ENCODE data around the gene CALR3. TPM values are rescaled to one million over a fixed set of nuclear protein-coding genes. Genes with fewer than 3 reads are reported as not detected.

Gene CALR3, protein sequence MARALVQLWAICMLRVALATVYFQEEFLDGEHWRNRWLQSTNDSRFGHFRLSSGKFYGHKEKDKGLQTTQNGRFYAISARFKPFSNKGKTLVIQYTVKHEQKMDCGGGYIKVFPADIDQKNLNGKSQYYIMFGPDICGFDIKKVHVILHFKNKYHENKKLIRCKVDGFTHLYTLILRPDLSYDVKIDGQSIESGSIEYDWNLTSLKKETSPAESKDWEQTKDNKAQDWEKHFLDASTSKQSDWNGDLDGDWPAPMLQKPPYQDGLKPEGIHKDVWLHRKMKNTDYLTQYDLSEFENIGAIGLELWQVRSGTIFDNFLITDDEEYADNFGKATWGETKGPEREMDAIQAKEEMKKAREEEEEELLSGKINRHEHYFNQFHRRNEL
- total RNA-seq (2021; ENCODE audit: unreplicated experiment) (not detected), Bru-seq, nascent RNA (not detected), BruChase-seq, experiment 1, labeled RNA remaining after a 2-hour chase (percentile 15 among the genes with signal in this experiment), BruChase-seq, experiment 2, labeled RNA remaining after a 6-hour chase (not detected)
- not detected for polyA plus RNA-seq (2012; ENCODE audit: insufficient read length)
- long read RNA-seq, result 0 reads

DNA sequence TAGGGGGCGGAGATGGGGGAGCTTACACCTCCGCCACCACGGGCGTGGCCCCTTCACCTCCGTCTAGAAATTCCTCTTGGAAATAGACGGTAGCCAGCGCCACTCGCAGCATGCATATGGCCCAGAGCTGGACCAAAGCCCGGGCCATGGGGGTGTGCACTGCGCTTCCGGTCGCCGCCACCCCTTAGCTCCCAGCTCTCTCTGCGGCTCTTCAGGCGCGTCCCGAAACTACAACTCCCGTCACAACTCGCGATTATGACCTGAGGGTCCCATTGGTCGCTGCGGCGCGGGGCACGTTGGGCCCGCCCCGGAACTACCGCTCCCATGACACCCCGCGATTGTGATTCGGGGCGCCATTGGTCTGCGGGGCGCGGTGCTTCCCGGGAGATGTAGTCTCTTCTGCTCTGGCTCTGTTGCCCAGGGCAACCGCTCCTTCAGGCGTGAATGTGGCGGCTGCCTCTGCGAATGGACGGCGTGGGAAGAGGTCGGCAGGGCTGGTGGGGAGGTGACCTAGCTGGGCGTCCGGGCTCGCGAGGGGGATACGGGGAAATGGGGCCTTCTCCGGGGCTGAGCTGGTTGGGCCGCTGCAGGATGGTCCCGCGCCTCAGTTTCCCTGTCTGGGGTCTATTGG, at the start of gene CALR3, which contains the start of gene C19orf44:
CALR3 (minus strand) TSS at position 186 of the 631 bp plus-strand sequence; CDS start at position 148, 38 bp downstream.
C19orf44 (plus strand) TSS at position 413 of the 631 bp plus-strand sequence. CDS start 4,399 bp downstream, outside the sequence.
- intact Hi-C loops (cut with micrococcal nuclease; ENCODE audit: unreplicated experiment) (no loop called here), in situ Hi-C loops (cut with HindIII; ENCODE audit: low pct_unique_long_range_greater_than_20kb, low sequenced_read_pairs) (no loop called here)
- ChIA-PET POLR2A (interaction anchor here (0.6 kb wide), 1 partner anchor 317 kb away, joined by 3 read pairs; no protein-coding TSS in a partner anchor), CTCF (interaction anchor here (1.2 kb wide), 1 partner anchor 310 kb away, joined by 3 read pairs; no protein-coding TSS in a partner anchor)
- H3K27me3 ChIP-seq (ENCODE audit: control insufficient read depth, insufficient read depth, low read length), result no peaks in the 10 kb centered on the region
- peak within 1 kb of the TSS; percentile 85 for H3K27ac ChIP-seq (ENCODE audit: low read length)
- no TSS peak for BruUV-seq (replicated peaks)
- DNase-seq (ENCODE audit: low read depth, low spot score), result peak; percentile 89
- peak within 1 kb of the TSS; percentile 78 to 80 for H3K4me3 ChIP-seq (ENCODE audit: low read depth in 2 of 2, low read length in 2 of 2)
- no peaks in the 10 kb centered on the region for H3K9me3 ChIP-seq (ENCODE audit: control insufficient read depth, insufficient read depth, low read depth, low read length)
- TF ChIP-seq TCF7L2 (IDR thresholded peaks at IDR 0.05; ENCODE audit: low read depth, low read length) (no peak), SIN3A (IDR thresholded peaks at IDR 0.05; ENCODE audit: borderline replicate concordance, insufficient read depth, low read depth, low read length) (0 out of 2 replicates have a peak, but pooled peaks have one; percentile 41), POLR2AphosphoS5 (IDR thresholded peaks at IDR 0.05; ENCODE audit: low read depth, low read length) (peak; percentile 74)
- TF ChIP-seq, protein P1, sequence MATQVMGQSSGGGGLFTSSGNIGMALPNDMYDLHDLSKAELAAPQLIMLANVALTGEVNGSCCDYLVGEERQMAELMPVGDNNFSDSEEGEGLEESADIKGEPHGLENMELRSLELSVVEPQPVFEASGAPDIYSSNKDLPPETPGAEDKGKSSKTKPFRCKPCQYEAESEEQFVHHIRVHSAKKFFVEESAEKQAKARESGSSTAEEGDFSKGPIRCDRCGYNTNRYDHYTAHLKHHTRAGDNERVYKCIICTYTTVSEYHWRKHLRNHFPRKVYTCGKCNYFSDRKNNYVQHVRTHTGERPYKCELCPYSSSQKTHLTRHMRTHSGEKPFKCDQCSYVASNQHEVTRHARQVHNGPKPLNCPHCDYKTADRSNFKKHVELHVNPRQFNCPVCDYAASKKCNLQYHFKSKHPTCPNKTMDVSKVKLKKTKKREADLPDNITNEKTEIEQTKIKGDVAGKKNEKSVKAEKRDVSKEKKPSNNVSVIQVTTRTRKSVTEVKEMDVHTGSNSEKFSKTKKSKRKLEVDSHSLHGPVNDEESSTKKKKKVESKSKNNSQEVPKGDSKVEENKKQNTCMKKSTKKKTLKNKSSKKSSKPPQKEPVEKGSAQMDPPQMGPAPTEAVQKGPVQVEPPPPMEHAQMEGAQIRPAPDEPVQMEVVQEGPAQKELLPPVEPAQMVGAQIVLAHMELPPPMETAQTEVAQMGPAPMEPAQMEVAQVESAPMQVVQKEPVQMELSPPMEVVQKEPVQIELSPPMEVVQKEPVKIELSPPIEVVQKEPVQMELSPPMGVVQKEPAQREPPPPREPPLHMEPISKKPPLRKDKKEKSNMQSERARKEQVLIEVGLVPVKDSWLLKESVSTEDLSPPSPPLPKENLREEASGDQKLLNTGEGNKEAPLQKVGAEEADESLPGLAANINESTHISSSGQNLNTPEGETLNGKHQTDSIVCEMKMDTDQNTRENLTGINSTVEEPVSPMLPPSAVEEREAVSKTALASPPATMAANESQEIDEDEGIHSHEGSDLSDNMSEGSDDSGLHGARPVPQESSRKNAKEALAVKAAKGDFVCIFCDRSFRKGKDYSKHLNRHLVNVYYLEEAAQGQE (IDR thresholded peaks at IDR 0.05; ENCODE audit: insufficient read depth in 1 of 2, low read depth in 2 of 2, low read length in 1 of 2), result no peak
- TF ChIP-seq, protein P2, sequence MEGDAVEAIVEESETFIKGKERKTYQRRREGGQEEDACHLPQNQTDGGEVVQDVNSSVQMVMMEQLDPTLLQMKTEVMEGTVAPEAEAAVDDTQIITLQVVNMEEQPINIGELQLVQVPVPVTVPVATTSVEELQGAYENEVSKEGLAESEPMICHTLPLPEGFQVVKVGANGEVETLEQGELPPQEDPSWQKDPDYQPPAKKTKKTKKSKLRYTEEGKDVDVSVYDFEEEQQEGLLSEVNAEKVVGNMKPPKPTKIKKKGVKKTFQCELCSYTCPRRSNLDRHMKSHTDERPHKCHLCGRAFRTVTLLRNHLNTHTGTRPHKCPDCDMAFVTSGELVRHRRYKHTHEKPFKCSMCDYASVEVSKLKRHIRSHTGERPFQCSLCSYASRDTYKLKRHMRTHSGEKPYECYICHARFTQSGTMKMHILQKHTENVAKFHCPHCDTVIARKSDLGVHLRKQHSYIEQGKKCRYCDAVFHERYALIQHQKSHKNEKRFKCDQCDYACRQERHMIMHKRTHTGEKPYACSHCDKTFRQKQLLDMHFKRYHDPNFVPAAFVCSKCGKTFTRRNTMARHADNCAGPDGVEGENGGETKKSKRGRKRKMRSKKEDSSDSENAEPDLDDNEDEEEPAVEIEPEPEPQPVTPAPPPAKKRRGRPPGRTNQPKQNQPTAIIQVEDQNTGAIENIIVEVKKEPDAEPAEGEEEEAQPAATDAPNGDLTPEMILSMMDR (IDR thresholded peaks at IDR 0.05), result no peak
- peak; percentile 100 for ATAC-seq
- H3K4me1 ChIP-seq (ENCODE audit: control insufficient read depth, insufficient read depth, low read length), result no peaks in the 10 kb centered on the region
- no peaks in the 10 kb centered on the region for H3K36me3 ChIP-seq (ENCODE audit: control insufficient read depth, insufficient read depth, low read length)

DNA sequence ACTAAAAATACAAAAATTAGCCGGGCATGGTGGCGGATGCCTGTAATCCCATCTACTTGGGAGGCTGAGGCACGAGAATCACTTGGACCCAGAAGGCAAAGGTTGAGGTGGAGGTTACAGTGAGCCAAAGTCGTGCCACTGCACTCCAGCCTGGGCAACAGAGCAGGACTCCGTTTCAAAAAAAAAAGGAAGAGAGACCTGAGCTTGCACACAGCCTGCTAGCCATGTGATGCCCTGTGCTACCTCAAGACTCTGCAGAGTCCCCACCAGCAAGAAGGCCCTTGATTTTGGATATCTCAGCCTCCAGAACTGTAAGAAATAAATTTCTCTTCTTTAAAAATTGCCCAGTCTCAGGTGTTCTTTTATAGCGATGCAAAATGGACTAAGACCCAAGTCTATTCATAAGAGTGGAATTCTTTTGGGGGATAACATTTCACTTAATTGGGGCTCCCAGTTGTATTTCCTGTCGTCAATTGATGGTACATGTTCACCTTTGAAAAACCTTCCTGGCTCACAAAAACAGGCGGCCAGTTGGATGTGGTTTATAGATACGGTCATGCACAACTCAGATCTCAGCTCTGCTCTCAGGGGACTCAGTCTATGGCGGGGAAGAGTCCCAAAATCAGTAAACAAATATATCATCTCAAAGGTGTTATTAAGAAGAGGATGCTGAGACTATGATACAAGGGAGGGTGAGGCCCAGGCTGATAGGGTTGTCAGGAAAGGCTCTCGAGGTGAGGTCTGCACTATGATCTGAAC, 48.7 kb upstream of the CALR3 start:
- H3K9me3 ChIP-seq (ENCODE audit: control insufficient read depth, insufficient read depth, low read depth, low read length), result no peaks in the 10 kb centered on the region
- no peaks in the 10 kb centered on the region for H3K27me3 ChIP-seq (ENCODE audit: control insufficient read depth, insufficient read depth, low read length)
- ATAC-seq (no peak), DNase-seq (ENCODE audit: low read depth, low spot score) (no peak)
- BruUV-seq (replicated peaks), result no TSS peak
- no peak overlapping the region for H3K4me3 ChIP-seq (ENCODE audit: low read depth in 2 of 2, low read length in 2 of 2)
- H3K4me1 ChIP-seq (ENCODE audit: control insufficient read depth, insufficient read depth, low read length), result peaks cover 8% of the 10 kb centered on the region; the same call in 1 of the 2 replicates
- H3K36me3 ChIP-seq (ENCODE audit: control insufficient read depth, insufficient read depth, low read length), result peaks cover 2% of the 10 kb centered on the region
- POLR2A ChIA-PET, result no interaction called here
- in situ Hi-C loops (cut with HindIII; ENCODE audit: low pct_unique_long_range_greater_than_20kb, low sequenced_read_pairs) (no loop called here), intact Hi-C loops (cut with micrococcal nuclease; ENCODE audit: unreplicated experiment) (no loop called here)
- CTCF ChIA-PET, result no interaction called here
- TF ChIP-seq, protein P2 (IDR thresholded peaks at IDR 0.05), result no peak
- TF ChIP-seq TCF7L2 (IDR thresholded peaks at IDR 0.05; ENCODE audit: low read depth, low read length), result no peak
- TF ChIP-seq SIN3A (IDR thresholded peaks at IDR 0.05; ENCODE audit: borderline replicate concordance, insufficient read depth, low read depth, low read length), result no peak
- TF ChIP-seq POLR2AphosphoS5 (IDR thresholded peaks at IDR 0.05; ENCODE audit: low read depth, low read length), result no peak
- TF ChIP-seq, protein P1 (IDR thresholded peaks at IDR 0.05; ENCODE audit: insufficient read depth in 1 of 2, low read depth in 2 of 2, low read length in 1 of 2), result no peak
- H3K27ac ChIP-seq (ENCODE audit: low read length), result no peak overlapping the region

All from Panc1 (cell line).